Transverse colon (tissue), 4 donors: ENCODE data around the gene MYO1B.

Experiments
- CTCF ChIP-seq, 5 experiments: fragments of 200-600 bp in 3 of 5; fragments of 450-650 bp in 2 of 5; sonication (generic) in 3 of 5; IDR thresholded peaks; 1 replicate in 2 of 5; 2 replicates in 3 of 5; pipeline ENCODE4 v1.5.1; 2016 to 2017; ENCODE audit warnings: antibody characterized with exemption in 5 of 5, inconsistent platforms in 3 of 5, mild to moderate bottlenecking in 2 of 5, moderate library complexity in 1 of 5
- EP300 ChIP-seq: sonication (generic); formaldehyde crosslinking; IDR thresholded peaks from one replicate; pipeline ENCODE4 v1.6.1; 2017; ENCODE audit warnings: antibody characterized with exemption, low read depth
- POLR2A ChIP-seq: fragments of 450-650 bp; IDR thresholded peaks from one replicate; pipeline ENCODE4 v1.6.1; 2016; ENCODE audit warnings: antibody characterized with exemption, mild to moderate bottlenecking, moderate library complexity
- POLR2AphosphoS5 ChIP-seq, 3 donors: sonication (generic); formaldehyde crosslinking; IDR thresholded peaks; one replicate each; pipeline ENCODE4 v1.6.1; 2016; ENCODE audit warnings: antibody characterized with exemption in 3 of 3

- TF ChIP-seq POLR2A: no peak
- TF ChIP-seq CTCF (IDR thresholded peaks at IDR 0.05): no peak
- no peak for TF ChIP-seq POLR2AphosphoS5 (IDR thresholded peaks at IDR 0.05)
- no peak for TF ChIP-seq EP300
These were observed 115.7 kb downstream of the MYO1B start for GRCh38 chr2:191360918-191361317.
